NCI-H748 (cell line): ENCODE results near the gene CLCA2.

ENCODE experiments used
- DNase-seq: peaks from one replicate; lab custom pipeline; 2025; ENCODE audit not compliant: unreplicated experiment; lab: John Stamatoyannopoulos, UW

Gene CLCA2

GRCh38 chr1:86472767-86473166, 48.8 kb downstream of the CLCA2 start:
- no peak for DNase-seq

- DNase-seq, result no peak
Measured at GRCh38 chr1:86477256-86477655, 53.3 kb downstream of the CLCA2 start.

DNA sequence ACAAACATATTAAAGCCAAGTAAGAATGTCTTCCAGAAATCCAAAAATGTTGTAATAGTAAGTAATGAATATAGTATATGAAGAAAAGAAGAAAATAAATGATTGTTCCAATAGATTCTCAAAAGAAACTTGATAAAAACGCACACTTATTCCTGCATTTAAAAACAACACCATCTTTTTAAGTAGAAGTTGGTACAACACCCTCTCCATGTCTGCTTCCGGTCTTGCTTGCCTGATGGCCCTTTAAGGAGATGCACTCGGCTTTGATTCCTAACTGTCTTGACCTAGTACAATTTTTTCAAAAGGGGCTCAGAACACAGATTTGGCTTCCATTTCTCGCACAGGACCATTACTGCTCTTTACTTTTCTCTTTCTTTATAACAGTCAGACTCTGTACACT, 53.7 kb downstream of the CLCA2 start:
- no peak for DNase-seq

DNA sequence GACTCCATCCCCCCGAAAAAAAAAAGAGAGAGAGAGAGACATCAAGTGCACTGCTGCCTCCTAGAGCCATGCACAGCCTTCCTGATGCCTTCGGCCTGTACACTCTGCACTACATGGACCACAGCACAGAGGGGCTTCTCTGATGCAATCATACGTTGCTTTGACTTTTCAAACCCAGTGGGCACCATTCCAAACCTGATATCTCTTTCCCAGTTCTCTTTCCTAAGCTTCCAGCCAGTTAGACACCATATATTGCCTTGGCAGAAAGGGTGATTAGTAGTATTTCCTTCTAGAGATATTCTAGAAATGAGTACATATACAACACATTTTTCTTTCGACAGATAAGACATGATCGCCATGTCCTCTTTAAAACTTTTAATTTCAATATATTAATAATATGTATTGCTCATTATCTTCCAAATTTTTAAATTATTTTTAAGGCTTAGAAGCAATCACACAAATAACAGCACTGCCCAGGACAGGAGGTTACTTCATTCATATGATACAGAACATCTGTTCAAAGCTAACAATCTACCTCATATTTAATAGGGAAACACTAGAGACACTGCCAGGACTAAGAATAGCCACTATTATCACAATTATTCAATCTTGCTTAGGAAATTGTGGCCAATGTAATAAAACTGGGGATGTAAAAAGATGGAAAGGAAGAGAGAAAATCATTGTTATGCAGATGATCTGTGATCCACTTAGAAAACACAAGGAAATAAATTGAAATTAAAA, 54.6 kb downstream of the CLCA2 start:
- no peak for DNase-seq

DNA sequence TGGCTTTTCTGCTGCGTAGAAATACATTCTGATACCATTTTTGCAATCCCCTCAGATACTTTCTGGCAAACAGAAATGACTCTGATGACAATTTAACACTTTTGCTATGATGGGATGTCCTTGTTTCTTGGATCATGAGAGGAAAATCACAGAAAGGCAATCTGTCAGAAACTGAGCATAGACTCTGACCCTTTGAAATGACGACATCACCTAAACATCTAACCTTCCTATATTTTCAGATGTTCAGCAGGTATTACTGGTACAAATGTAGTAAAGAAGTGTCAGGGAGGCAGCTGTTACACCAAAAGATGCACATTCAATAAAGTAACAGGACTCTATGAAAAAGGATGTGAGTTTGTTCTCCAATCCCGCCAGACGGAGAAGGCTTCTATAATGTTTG, 58.0 kb downstream of the CLCA2 start:
- no peak for DNase-seq

DNA sequence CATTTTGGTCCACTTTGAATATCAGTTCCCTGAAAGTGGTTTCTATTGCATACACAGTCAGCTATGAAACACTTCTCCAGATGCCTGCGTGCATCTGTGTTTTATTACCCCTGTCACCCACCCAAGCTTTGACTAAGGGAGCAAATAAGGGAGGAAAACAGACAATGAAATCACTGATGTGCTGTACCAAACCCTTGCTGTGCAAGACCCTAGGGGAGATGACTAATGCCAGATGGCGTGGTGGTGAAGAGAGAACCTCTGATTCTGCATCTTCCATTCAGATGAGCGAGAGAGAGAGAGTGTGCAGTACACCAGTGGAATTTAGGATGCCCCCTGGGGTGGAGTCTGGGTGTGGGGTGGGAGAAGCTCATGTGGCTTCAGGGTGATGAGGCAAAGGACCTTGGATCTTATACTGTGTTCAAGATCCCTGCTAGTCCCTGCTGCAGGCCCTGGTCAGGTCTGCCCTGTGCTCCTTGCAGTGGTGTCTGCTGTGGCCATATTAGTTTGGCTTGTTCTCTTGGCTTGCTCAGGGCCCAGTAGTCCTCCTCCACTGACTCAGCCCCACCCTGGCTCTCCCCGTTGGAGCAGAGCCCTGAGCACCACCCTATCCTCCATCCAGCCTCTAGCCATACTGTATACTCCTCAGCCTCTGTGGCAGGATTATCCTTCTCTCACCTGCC, 63.3 kb downstream of the CLCA2 start:
- no peak for DNase-seq

GRCh38 chr1:86487811-86488141, 63.8 kb downstream of the CLCA2 start:
- DNase-seq, result no peak

DNA sequence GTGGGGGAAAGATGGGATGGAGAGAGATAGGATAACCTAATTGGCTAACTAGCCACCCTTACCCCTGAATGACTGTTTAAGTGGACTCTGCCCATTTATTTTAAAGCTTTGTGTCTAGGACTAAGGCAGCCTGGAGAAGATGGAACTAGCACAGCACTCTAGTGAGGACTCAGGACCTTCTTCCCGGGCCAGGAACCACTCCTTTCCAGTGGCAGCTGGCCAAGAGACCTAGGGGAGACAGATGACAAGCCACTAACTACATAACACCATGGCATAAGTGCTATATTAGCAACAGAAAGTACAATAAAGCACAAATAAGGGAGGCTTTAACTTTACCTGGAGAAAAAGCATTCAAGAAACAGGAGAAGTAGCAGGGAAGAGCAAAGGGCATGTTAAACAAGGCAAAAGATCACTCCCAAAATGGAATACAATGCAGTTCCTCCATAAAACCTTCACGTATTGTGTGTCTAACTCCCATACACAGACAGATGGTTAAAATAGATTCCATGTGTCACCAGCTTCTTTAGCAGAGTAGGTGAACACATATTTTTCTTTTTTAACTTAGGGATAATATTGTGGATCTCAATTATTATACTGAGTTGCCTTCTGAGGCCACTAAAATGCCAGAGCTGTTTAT, 65.4 kb downstream of the CLCA2 start:
- no peak for DNase-seq

DNA sequence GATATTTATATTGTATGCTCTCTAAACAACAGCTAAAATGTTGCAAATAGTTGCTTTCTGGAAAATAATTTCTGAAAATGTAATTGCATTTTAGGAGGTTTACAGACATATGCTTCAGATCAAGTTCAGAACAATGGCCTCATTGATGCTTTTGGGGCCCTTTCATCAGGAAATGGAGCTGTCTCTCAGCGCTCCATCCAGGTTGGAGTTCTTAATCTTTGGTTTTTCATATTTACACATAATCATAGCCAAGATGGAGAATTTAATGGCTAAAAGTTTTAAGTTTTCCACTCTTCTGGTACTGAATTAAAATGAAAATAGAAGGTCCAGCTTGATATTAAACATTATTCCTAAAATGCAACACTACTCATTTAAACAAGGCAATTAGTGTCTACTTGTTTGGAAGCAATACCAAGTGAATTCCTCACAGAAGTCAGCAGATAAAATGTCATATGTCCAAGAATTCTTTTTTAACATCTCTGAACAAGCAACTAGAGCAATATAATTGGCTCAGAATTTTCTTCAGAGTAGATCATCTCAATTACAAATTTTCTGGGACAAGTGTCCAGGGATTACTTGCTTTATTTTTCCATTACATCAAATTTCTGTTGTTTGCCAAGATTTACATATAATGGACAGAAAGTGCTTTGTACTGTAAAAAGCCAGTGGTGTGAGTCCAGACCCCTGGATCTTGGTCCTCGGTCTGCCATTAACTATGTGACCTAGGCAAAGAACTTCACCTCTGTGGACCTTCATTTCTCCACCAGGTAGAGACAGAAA, 67.4 kb downstream of the CLCA2 start:
- DNase-seq, result no peak

DNA sequence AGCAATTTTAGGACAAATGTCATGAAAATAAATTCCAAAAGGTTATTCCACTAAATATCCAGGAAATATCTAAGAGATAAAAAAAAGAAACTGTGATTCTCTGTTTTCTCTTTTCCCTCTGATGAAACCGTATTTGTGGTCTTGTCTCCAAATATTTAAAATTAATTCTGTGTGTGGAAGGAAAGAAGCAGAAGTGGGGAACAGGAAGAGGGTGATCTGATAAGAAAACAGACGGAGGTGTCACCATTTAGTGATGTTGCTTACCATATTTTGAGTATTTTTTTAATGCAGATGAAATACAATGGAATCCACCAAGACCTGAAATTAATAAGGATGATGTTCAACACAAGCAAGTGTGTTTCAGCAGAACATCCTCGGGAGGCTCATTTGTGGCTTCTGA, 74.3 kb downstream of the CLCA2 start:
- no peak for DNase-seq

- peak; percentile 66 for DNase-seq
Measured at GRCh38 chr1:86499987-86500593, 76.1 kb downstream of the CLCA2 start.

GRCh38 chr1:86500714-86501113, 76.7 kb downstream of the CLCA2 start:
- no peak for DNase-seq

- peak; percentile 52 for DNase-seq
Measured at GRCh38 chr1:86502125-86502646, 78.2 kb downstream of the CLCA2 start.

- peak; percentile 66 for DNase-seq
Measured at GRCh38 chr1:86502721-86503405, 78.9 kb downstream of the CLCA2 start.

GRCh38 chr1:86503406-86504136, 79.6 kb downstream of the CLCA2 start:
- no peak for DNase-seq

- no peak for DNase-seq
Measured at GRCh38 chr1:86504137-86504479, 80.1 kb downstream of the CLCA2 start.

GRCh38 chr1:86504895-86505563, 81.1 kb downstream of the CLCA2 start:
- no peak for DNase-seq

DNA sequence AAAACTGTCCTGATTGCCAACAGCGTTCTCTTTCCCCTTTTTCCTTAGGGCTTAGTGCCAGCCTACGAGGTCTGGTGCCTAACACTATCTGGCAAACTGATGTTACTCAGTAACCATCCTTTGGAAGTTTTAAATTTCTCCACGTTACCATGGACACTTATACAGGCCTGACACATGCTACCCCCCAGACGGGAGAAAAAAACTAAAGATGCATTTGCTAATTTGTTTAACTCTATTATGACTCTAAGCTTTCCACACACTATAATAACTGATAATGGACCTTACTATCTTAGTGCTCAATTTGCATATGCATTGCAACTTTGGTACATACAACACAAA, 81.6 kb downstream of the CLCA2 start:
- no peak for DNase-seq
